ENCODE results near the gene CD200R1. TPM values are rescaled to one million over a fixed set of nuclear protein-coding genes. Genes with fewer than 3 reads are reported as not detected.
A peak's percentile ranks its signal among the peaks of the same experiment; 100 is the strongest.

Gene CD200R1, protein sequence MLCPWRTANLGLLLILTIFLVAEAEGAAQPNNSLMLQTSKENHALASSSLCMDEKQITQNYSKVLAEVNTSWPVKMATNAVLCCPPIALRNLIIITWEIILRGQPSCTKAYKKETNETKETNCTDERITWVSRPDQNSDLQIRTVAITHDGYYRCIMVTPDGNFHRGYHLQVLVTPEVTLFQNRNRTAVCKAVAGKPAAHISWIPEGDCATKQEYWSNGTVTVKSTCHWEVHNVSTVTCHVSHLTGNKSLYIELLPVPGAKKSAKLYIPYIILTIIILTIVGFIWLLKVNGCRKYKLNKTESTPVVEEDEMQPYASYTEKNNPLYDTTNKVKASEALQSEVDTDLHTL
- 1 to 10 TPM; 1.6 to 3.3 (median 1.7) TPM for total RNA-seq

DNA sequence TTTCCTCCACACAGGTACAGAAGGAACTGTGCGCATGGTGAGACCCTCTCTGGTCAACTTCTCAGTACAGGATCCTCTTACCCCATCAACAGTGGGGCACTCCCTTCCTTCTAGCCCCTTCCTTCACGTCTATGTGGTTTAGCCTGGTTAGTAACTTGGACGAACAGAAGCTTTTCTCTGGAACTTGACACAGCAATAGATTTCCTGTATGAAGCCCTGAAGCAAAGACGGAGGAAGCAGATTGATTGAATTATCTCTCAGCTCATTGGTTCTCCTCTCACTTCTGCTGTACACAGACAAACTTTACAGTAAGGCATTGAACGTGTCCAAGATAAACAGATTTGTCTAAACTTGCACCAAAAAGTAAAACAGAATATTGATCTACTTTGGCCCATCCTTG is at the start of gene CD200R1:
TSS of gene CD200R1 (minus strand) at position 210 of the 400 bp plus-strand sequence. CDS start 246 bp downstream, outside the sequence.
- no peaks in the 10 kb centered on the region for H3K36me3 ChIP-seq
- no peaks in the 10 kb centered on the region for H3K9me3 ChIP-seq
- H3K4me3 ChIP-seq: peak within 1 kb of the TSS; percentile 0 to 32 (median 14)
- no peaks in the 10 kb centered on the region for H3K4me1 ChIP-seq
- no peak for DNase-seq (ENCODE audit: extremely low spot score)
- WGBS: 56% methylated on average over 5 of the region's 5 CpGs
- intact Hi-C loops (cut with DNase I): no loop called here
- TF ChIP-seq, protein P1, sequence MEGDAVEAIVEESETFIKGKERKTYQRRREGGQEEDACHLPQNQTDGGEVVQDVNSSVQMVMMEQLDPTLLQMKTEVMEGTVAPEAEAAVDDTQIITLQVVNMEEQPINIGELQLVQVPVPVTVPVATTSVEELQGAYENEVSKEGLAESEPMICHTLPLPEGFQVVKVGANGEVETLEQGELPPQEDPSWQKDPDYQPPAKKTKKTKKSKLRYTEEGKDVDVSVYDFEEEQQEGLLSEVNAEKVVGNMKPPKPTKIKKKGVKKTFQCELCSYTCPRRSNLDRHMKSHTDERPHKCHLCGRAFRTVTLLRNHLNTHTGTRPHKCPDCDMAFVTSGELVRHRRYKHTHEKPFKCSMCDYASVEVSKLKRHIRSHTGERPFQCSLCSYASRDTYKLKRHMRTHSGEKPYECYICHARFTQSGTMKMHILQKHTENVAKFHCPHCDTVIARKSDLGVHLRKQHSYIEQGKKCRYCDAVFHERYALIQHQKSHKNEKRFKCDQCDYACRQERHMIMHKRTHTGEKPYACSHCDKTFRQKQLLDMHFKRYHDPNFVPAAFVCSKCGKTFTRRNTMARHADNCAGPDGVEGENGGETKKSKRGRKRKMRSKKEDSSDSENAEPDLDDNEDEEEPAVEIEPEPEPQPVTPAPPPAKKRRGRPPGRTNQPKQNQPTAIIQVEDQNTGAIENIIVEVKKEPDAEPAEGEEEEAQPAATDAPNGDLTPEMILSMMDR (IDR thresholded peaks at IDR 0.05): no peak
- TF ChIP-seq POLR2A (IDR thresholded peaks at IDR 0.05; ENCODE audit: low read depth) (no peak), EP300 (IDR thresholded peaks at IDR 0.05) (no peak), POLR2AphosphoS5 (IDR thresholded peaks at IDR 0.05) (no peak)
- no peaks in the 10 kb centered on the region for H3K27me3 ChIP-seq
- H3K27ac ChIP-seq (replicated peaks in 1 of 4): no peak within 1 kb of the TSS

DNA sequence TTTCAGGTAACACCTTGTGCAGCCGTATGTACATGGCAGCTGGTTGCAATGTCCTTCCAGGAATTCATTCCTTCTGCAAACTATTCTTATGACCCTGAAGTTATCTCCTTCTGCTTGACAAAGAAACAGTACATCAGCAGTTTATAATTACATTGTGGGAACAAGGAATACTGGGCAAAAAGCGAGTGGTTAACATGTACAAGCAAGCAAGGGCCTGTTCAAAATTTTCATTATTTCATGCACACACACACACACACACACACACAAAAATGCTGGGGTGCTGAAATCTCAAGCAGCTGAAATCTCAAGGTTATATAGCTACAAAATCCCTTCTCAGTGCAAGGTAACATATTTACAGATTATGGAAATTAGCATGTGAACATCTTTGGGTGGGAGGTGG is 46.6 kb upstream of the CD200R1 start:
- Histone ChIP-seq H3K4me1 (peaks cover 21 to 36% (median 29%) of the 10 kb centered on the region in 4 donors), H3K27me3 (no peaks in the 10 kb centered on the region), H3K4me3 (no peak overlapping the region), H3K27ac (replicated peaks in 1 of 4) (no peak overlapping the region), H3K9me3 (no peaks in the 10 kb centered on the region), H3K36me3 (peaks cover 0 to 10% (median 3%) of the 10 kb centered on the region in 4 donors)
- WGBS: 91% methylated on average over 2 of the region's 2 CpGs
- intact Hi-C loops (cut with DNase I): no loop called here
- no peak for TF ChIP-seq POLR2A (IDR thresholded peaks at IDR 0.05; ENCODE audit: low read depth)
- no peak for TF ChIP-seq POLR2AphosphoS5 (IDR thresholded peaks at IDR 0.05)
- TF ChIP-seq EP300 (IDR thresholded peaks at IDR 0.05): no peak
- TF ChIP-seq, protein P1 (IDR thresholded peaks at IDR 0.05): no peak
- no peak for DNase-seq (ENCODE audit: extremely low spot score)

DNA sequence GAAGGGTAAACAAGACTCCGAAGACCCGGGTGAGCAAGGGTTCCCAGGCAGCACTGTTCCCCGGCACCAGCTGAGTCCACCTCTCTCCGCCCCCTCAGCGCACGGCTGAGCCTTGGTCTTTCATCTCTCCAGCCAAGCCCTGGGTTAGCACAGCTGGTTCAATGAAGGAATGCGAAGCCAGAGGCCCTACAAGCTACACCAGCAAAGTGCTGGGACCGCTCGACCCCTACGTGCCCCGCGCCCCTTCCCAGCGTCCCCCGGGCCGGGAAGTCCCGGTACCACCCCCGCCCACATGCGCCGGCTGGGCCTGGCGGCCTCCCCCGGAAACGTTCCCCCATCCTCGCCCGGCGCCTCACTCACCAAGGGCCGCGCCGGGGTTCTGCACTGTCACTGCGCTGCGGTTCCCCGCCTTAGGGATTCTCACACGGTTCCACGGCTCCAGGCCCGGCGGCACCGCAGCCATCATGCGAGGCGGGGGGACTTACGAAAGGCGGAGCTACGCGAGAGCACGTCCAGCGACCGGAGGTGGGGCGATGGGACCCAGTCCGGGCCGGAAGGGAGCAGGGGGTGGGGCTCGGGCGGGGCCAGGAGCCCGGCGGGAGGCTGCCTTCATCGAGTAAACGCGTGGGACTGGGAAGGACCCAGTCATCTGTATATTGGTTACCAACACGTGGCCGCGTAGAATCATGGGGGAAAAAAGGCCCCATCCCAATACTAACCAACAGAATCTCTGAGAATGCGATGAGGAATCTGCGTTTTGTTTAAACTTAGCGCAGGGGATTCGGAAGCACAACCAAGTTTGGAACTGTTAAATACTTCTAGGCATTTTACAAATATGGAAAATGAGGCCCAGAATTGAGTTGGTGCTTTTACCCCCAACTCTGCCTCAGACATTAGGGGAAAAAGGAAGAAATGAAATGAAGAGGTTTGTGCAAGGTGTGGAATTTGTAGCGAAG is 44.6 kb upstream of the CD200R1 start:
- H3K9me3 ChIP-seq: no peaks in the 10 kb centered on the region
- intact Hi-C loops (cut with DNase I): no loop called here
- 10% methylated on average over 15 of the region's 63 CpGs for WGBS

DNA sequence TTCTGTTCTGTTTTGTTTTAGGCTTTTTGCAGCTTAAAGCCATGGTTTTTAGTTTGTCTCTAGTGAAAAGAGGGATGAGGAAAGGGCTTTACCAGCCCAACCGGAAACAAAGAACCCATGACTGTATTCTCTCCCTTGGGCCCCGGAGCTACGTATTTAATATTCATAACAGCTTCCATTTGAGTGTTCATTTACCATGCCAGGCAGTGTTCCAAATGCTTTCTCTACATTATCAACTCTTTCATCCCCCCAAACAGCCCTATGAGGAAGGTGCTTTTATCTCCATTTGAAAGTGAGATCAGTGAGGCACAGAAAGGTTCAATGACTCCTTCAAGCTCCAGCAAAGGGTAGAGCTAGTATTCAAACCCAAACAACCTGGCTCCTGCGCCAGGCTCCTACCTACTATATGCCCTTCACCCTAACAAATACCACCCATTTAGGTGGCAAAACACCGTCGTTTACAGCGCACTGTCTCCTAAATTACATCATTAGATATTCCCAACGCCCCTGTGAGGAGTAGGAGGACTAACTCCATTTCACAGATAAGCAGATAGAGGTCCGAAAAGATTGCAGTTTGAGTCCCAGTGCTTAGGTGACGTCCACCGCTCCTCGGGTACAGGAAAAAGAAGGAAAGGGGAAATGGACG is 43.8 kb upstream of the CD200R1 start:
- Histone ChIP-seq H3K9me3 (no peaks in the 10 kb centered on the region), H3K27ac (replicated peaks in 1 of 4) (peak overlapping the region; percentile 93 to 97 (median 95)), H3K4me1 (peaks cover 21 to 47% (median 36%) of the 10 kb centered on the region in 4 donors), H3K36me3 (peaks cover 0 to 37% (median 8%) of the 10 kb centered on the region in 4 donors), H3K27me3 (no peaks in the 10 kb centered on the region), H3K4me3 (peak overlapping the region; percentile 81 to 92 (median 85))
- DNase-seq (ENCODE audit: extremely low spot score): no peak
- no peak for TF ChIP-seq EP300 (IDR thresholded peaks at IDR 0.05)
- TF ChIP-seq POLR2A (IDR thresholded peaks at IDR 0.05; ENCODE audit: low read depth): no peak
- TF ChIP-seq, protein P1 (IDR thresholded peaks at IDR 0.05): no peak
- TF ChIP-seq POLR2AphosphoS5 (IDR thresholded peaks at IDR 0.05): no peak
- under 1% methylated on average over 13 of the region's 13 CpGs for WGBS
- intact Hi-C loops (cut with DNase I): no loop called here

More for the DNA sequence above, 44.6 kb upstream of the CD200R1 start:
- no peaks in the 10 kb centered on the region for H3K27me3 ChIP-seq
- H3K4me1 ChIP-seq: peaks cover 21 to 45% (median 33%) of the 10 kb centered on the region in 4 donors
- H3K4me3 ChIP-seq: peak overlapping the region; percentile 81 to 92 (median 85)
- peaks cover 0 to 29% (median 5%) of the 10 kb centered on the region in 4 donors for H3K36me3 ChIP-seq
- DNase-seq (ENCODE audit: extremely low spot score): peak; percentile 98
- TF ChIP-seq EP300 (IDR thresholded peaks at IDR 0.05): no peak
- TF ChIP-seq POLR2A (IDR thresholded peaks at IDR 0.05; ENCODE audit: low read depth): peak; percentile 25
- TF ChIP-seq, protein P1 (IDR thresholded peaks at IDR 0.05): no peak
- peak; percentile 70 to 92 for TF ChIP-seq POLR2AphosphoS5 (IDR thresholded peaks at IDR 0.05)
- H3K27ac ChIP-seq (replicated peaks in 1 of 4): peak overlapping the region; percentile 93 to 97 (median 95)

Measured in esophagus muscularis mucosa (tissue), 4 donors.